ENCODE results near the gene EEF1AKMT4. TPM values are rescaled to one million over a fixed set of nuclear protein-coding genes. Genes with fewer than 3 reads are reported as not detected.

Gene EEF1AKMT4
- total RNA-seq, 2 experiments from 2014 or later = 18.8 TPM

DNA sequence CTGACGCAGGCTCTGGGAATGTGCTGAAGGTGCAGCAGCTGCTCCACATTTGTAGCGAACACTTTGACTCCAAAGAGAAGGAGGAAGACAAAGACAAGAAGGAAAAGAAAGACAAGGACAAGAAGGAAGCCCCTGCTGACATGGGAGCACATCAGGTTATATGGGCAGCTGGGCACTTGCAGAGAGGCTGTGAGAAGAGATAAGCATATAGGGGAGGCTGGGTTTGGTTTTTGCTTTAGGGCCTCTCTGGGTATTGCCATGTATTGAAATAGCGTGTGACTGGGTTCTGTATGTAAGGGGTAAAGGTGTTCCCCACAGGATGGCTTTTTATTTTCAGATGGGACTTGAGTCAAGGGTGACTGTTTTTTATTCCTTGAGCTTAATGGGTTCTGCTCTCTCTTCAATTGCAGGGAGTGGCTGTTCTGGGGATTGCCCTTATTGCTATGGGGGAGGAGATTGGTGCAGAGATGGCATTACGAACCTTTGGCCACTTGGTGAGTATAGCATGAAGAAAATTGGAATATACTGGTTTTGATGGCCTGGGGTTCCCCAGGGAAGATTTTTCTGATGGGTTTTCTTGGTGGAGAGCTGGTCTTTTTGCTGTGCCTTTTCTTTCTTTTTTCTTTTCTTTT is 57.0 kb downstream of the EEF1AKMT4 start:
- ChIA-PET CTCF (ENCODE audit: unreplicated experiment) (no interaction called here), POLR2A (no interaction called here)
- no TSS peak for BruUV-seq (replicated peaks)
- H3K4me1 ChIP-seq (ENCODE audit: insufficient read depth, low read length, poor library complexity, severe bottlenecking) = no peaks in the 10 kb centered on the region
- TF ChIP-seq EZH2phosphoT487 (IDR thresholded peaks at IDR 0.05; ENCODE audit: borderline replicate concordance, low read depth, low read length) = no peak
- TF ChIP-seq, protein P1, sequence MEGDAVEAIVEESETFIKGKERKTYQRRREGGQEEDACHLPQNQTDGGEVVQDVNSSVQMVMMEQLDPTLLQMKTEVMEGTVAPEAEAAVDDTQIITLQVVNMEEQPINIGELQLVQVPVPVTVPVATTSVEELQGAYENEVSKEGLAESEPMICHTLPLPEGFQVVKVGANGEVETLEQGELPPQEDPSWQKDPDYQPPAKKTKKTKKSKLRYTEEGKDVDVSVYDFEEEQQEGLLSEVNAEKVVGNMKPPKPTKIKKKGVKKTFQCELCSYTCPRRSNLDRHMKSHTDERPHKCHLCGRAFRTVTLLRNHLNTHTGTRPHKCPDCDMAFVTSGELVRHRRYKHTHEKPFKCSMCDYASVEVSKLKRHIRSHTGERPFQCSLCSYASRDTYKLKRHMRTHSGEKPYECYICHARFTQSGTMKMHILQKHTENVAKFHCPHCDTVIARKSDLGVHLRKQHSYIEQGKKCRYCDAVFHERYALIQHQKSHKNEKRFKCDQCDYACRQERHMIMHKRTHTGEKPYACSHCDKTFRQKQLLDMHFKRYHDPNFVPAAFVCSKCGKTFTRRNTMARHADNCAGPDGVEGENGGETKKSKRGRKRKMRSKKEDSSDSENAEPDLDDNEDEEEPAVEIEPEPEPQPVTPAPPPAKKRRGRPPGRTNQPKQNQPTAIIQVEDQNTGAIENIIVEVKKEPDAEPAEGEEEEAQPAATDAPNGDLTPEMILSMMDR (conservative IDR thresholded peaks at IDR 0.05; ENCODE audit: low read length) = no peak
- no peak overlapping the region for H3K4me2 ChIP-seq (ENCODE audit: low read length)
- H4K20me1 ChIP-seq (ENCODE audit: insufficient read depth, low read length) = no peaks in the 10 kb centered on the region
- no peaks in the 10 kb centered on the region for H3K9me2 ChIP-seq (ENCODE audit: insufficient read depth, low read length)
- no peak overlapping the region for H3K4me3 ChIP-seq (ENCODE audit: low read depth, low read length, poor library complexity, severe bottlenecking)
- H3K79me2 ChIP-seq (ENCODE audit: insufficient read depth, low read depth, low read length) = no peaks in the 10 kb centered on the region; the same call in 1 of the 2 replicates
- H3K27ac ChIP-seq (ENCODE audit: low read depth, low read length, poor library complexity, severe bottlenecking) = no peak overlapping the region
- DNase-seq (ENCODE audit: low spot score) = no peak
- H2AFZ ChIP-seq (ENCODE audit: low read length) = no peak overlapping the region
- H3K9me3 ChIP-seq (ENCODE audit: low read length) = no peaks in the 10 kb centered on the region
- intact Hi-C loops (cut with micrococcal nuclease; ENCODE audit: unreplicated experiment) = no loop called here
- H3K36me3 ChIP-seq (ENCODE audit: insufficient read depth, low read length) = peaks cover 84% of the 10 kb centered on the region

DNA sequence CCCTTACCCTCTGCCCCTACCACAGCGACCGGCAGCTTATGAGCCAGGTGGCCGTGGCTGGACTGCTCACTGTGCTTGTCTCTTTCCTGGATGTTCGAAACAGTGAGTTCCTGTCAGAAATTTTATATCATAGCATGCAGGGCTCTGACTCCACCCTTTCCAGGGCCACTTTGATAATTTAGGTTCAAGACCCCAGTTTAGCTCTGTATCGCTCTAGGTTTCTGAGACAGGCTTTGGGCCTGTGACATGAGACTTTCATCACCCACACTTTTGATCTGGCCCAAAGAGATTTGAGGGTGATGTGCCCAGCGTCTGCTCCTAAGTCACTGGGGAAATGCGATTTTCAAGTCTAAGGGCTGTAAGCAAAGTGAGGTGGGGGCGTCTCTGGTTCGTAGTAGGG is 58.4 kb downstream of the EEF1AKMT4 start:
- TF ChIP-seq EZH2phosphoT487 (IDR thresholded peaks at IDR 0.05; ENCODE audit: borderline replicate concordance, low read depth, low read length) = no peak
- TF ChIP-seq, protein P1 (conservative IDR thresholded peaks at IDR 0.05; ENCODE audit: low read length) = no peak
- no peak overlapping the region for H3K27ac ChIP-seq (ENCODE audit: low read depth, low read length, poor library complexity, severe bottlenecking)

More for the DNA sequence above, 58.4 kb downstream of the EEF1AKMT4 start:
- DNase-seq (ENCODE audit: low spot score) = no peak
- H3K36me3 ChIP-seq (ENCODE audit: insufficient read depth, low read length) = peaks cover 70% of the 10 kb centered on the region
- no peak overlapping the region for H2AFZ ChIP-seq (ENCODE audit: low read length)
- no peaks in the 10 kb centered on the region for H4K20me1 ChIP-seq (ENCODE audit: insufficient read depth, low read length)
- intact Hi-C loops (cut with micrococcal nuclease; ENCODE audit: unreplicated experiment) = no loop called here
- CTCF ChIA-PET (ENCODE audit: unreplicated experiment) = no interaction called here
- H3K4me3 ChIP-seq (ENCODE audit: low read depth, low read length, poor library complexity, severe bottlenecking) = no peak overlapping the region
- POLR2A ChIA-PET = no interaction called here
- no peaks in the 10 kb centered on the region for H3K9me3 ChIP-seq (ENCODE audit: low read length)
- no peak overlapping the region for H3K4me2 ChIP-seq (ENCODE audit: low read length)
- H3K4me1 ChIP-seq (ENCODE audit: insufficient read depth, low read length, poor library complexity, severe bottlenecking) = no peaks in the 10 kb centered on the region
- H3K79me2 ChIP-seq (ENCODE audit: insufficient read depth, low read depth, low read length) = no peaks in the 10 kb centered on the region
- no peaks in the 10 kb centered on the region for H3K9me2 ChIP-seq (ENCODE audit: insufficient read depth, low read length)
- BruUV-seq (replicated peaks) = no TSS peak

Small RNAs within 50 kb of the gene (microRNA-seq; reads per million reads assigned to microRNA genes)
- gene MIR1224 (ENCODE audit: borderline replicate concordance) = not detected

Small RNAs within 50 kb of the gene (small RNA-seq; reads per million reads assigned to genes)
- gene MIR1224 = not detected

Other genes with a start within 250 kb of the EEF1AKMT4 start
- 18.1 and 28.5 TPM in 2 replicates for gene ABCC5, start 231.8 kb upstream of the EEF1AKMT4 start, total RNA-seq (2014; rRNA removed; shearing (Covaris generic))
- gene ABCC5, start 231.8 kb upstream of the EEF1AKMT4 start, total RNA-seq (2022) = 24.8 and 27.2 TPM in 2 replicates
- not detected in 2 replicates for gene HTR3D, start 217.9 kb upstream of the EEF1AKMT4 start, total RNA-seq (2014; rRNA removed; shearing (Covaris generic))
- not detected in 2 replicates for gene HTR3D, start 217.9 kb upstream of the EEF1AKMT4 start, total RNA-seq (2022)
- gene HTR3C, start 196.6 kb upstream of the EEF1AKMT4 start, total RNA-seq (2014; rRNA removed; shearing (Covaris generic)) = not detected in 2 replicates
- gene HTR3C, start 196.6 kb upstream of the EEF1AKMT4 start, total RNA-seq (2022) = not detected in 2 replicates
- gene HTR3E, start 152.6 kb upstream of the EEF1AKMT4 start, total RNA-seq (2014; rRNA removed; shearing (Covaris generic)) = not detected in 2 replicates
- gene HTR3E, start 152.6 kb upstream of the EEF1AKMT4 start, total RNA-seq (2022) = not detected in 2 replicates
- gene EIF2B5, start 114.3 kb upstream of the EEF1AKMT4 start, total RNA-seq (2014; rRNA removed; shearing (Covaris generic)) = 41.1 and 66.1 TPM in 2 replicates
- gene EIF2B5, start 114.3 kb upstream of the EEF1AKMT4 start, total RNA-seq (2022) = 56.7 and 57.4 TPM in 2 replicates
- gene DVL3, start 94.3 kb upstream of the EEF1AKMT4 start, total RNA-seq (2014; rRNA removed; shearing (Covaris generic)) = 38.5 and 41.3 TPM in 2 replicates
- 65.6 and 70.4 TPM in 2 replicates for gene DVL3, start 94.3 kb upstream of the EEF1AKMT4 start, total RNA-seq (2022)
- gene AP2M1, start 74.8 kb upstream of the EEF1AKMT4 start, total RNA-seq (2014; rRNA removed; shearing (Covaris generic)) = 141 and 147 TPM in 2 replicates
- gene AP2M1, start 74.8 kb upstream of the EEF1AKMT4 start, total RNA-seq (2022) = 158 and 168 TPM in 2 replicates
- 38.9 and 51.6 TPM in 2 replicates for gene ABCF3, start 63.5 kb upstream of the EEF1AKMT4 start, total RNA-seq (2014; rRNA removed; shearing (Covaris generic))
- 59.0 and 67.1 TPM in 2 replicates for gene ABCF3, start 63.5 kb upstream of the EEF1AKMT4 start, total RNA-seq (2022)
- gene VWA5B2, start 20.1 kb upstream of the EEF1AKMT4 start, total RNA-seq (2014; rRNA removed; shearing (Covaris generic)) = not detected in 2 replicates
- gene VWA5B2, start 20.1 kb upstream of the EEF1AKMT4 start, total RNA-seq (2022) = not detected in 2 replicates
- 35.3 and 45.3 TPM in 2 replicates for gene ALG3, start 710 bp upstream of the EEF1AKMT4 start, total RNA-seq (2014; rRNA removed; shearing (Covaris generic))
- gene ALG3, start 710 bp upstream of the EEF1AKMT4 start, total RNA-seq (2022) = 60.2 and 61.0 TPM in 2 replicates
- gene CAMK2N2, start 11.9 kb downstream of the EEF1AKMT4 start, total RNA-seq (2014; rRNA removed; shearing (Covaris generic)) = not detected in 2 replicates
- 0.28 TPM in 1 of 2 replicates, not detected in the other for gene CAMK2N2, start 11.9 kb downstream of the EEF1AKMT4 start, total RNA-seq (2022)
- not detected in 2 replicates for gene ECE2, start 26.4 kb downstream of the EEF1AKMT4 start, total RNA-seq (2014; rRNA removed; shearing (Covaris generic))
- gene ECE2, start 26.4 kb downstream of the EEF1AKMT4 start, total RNA-seq (2022) = not detected in 2 replicates
- gene PSMD2, start 49.6 kb downstream of the EEF1AKMT4 start, total RNA-seq (2014; rRNA removed; shearing (Covaris generic)) = 158 and 205 TPM in 2 replicates
- 182 and 219 TPM in 2 replicates for gene PSMD2, start 49.6 kb downstream of the EEF1AKMT4 start, total RNA-seq (2022)
- gene EIF4G1, start 64.9 kb downstream of the EEF1AKMT4 start, total RNA-seq (2014; rRNA removed; shearing (Covaris generic)) = 245 and 293 TPM in 2 replicates
- 350 and 412 TPM in 2 replicates for gene EIF4G1, start 64.9 kb downstream of the EEF1AKMT4 start, total RNA-seq (2022)
- gene FAM131A, start 87.9 kb downstream of the EEF1AKMT4 start, total RNA-seq (2014; rRNA removed; shearing (Covaris generic)) = 3.8 and 5.2 TPM in 2 replicates
- 3.7 and 4.2 TPM in 2 replicates for gene FAM131A, start 87.9 kb downstream of the EEF1AKMT4 start, total RNA-seq (2022)
- gene CLCN2, start 111.9 kb downstream of the EEF1AKMT4 start, total RNA-seq (2014; rRNA removed; shearing (Covaris generic)) = 4.2 and 8.5 TPM in 2 replicates
- gene CLCN2, start 111.9 kb downstream of the EEF1AKMT4 start, total RNA-seq (2022) = 14.2 and 15.0 TPM in 2 replicates
- gene POLR2H, start 112.0 kb downstream of the EEF1AKMT4 start, total RNA-seq (2014; rRNA removed; shearing (Covaris generic)) = 62.5 and 85.8 TPM in 2 replicates
- 73.0 and 80.1 TPM in 2 replicates for gene POLR2H, start 112.0 kb downstream of the EEF1AKMT4 start, total RNA-seq (2022)
- gene THPO, start 128.5 kb downstream of the EEF1AKMT4 start, total RNA-seq (2014; rRNA removed; shearing (Covaris generic)) = not detected in 2 replicates
- not detected in 2 replicates for gene THPO, start 128.5 kb downstream of the EEF1AKMT4 start, total RNA-seq (2022)
- gene CHRD, start 130.4 kb downstream of the EEF1AKMT4 start, total RNA-seq (2014; rRNA removed; shearing (Covaris generic)) = 0.16 TPM in 1 of 2 replicates, not detected in the other
- gene CHRD, start 130.4 kb downstream of the EEF1AKMT4 start, total RNA-seq (2022) = 0.07 TPM in 1 of 2 replicates, not detected in the other